ENCODE data around the gene TICRR. TPM values are rescaled to one million over a fixed set of nuclear protein-coding genes. Genes with fewer than 3 reads are reported as not detected.

The TICRR gene
- total RNA-seq, 1 donor from 2014 or later: 4.8 TPM

DNA sequence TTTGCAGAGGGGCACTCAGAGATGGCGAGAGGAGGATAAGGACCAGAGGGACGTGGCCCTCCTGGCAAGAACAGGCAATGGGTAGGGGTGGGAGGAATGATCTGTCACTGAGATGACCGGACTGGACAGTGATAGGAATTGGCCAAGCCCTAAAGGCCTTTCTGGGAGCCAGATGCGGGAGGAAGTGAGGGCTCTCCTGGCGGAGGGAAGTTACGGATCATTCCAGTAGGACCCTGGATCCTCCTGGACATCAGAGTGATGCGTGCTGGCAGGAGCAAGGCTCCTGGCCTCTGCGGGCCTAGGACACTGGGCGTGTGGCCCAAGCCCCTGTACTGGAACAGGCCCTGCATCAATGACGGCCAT, 56.6 kb downstream of the TICRR start:
- peaks cover 3% of the 10 kb centered on the region for H3K27me3 Mint-ChIP-seq (ENCODE audit: unreplicated experiment)

GRCh38 chr15:89632563-89633430, 57.5 kb downstream of the TICRR start:
- no peak for TF ChIP-seq CTCF (IDR thresholded peaks at IDR 0.05; ENCODE audit: unreplicated experiment)
- H3K36me3 Mint-ChIP-seq (ENCODE audit: low read depth, unreplicated experiment): peaks cover 50% of the 10 kb centered on the region
- peaks cover 3% of the 10 kb centered on the region for H3K9me3 Mint-ChIP-seq (ENCODE audit: unreplicated experiment)
- no peak for DNase-seq (ENCODE audit: low spot score)
- no peaks in the 10 kb centered on the region for H3K4me1 Mint-ChIP-seq (ENCODE audit: unreplicated experiment)
- peak overlapping the region; percentile 67 for H3K4me3 Mint-ChIP-seq (ENCODE audit: unreplicated experiment)
- H3K27ac Mint-ChIP-seq (ENCODE audit: unreplicated experiment): no peak overlapping the region
- H3K27me3 Mint-ChIP-seq (ENCODE audit: unreplicated experiment): peaks cover 3% of the 10 kb centered on the region

More for the DNA sequence above, 56.6 kb downstream of the TICRR start:
- Mint-ChIP-seq H3K4me1 (ENCODE audit: unreplicated experiment) (no peaks in the 10 kb centered on the region), H3K27ac (ENCODE audit: unreplicated experiment) (no peak overlapping the region), H3K4me3 (ENCODE audit: unreplicated experiment) (peak overlapping the region; percentile 40), H3K9me3 (ENCODE audit: unreplicated experiment) (peaks cover 3% of the 10 kb centered on the region), H3K36me3 (ENCODE audit: low read depth, unreplicated experiment) (peaks cover 51% of the 10 kb centered on the region)
- DNase-seq (ENCODE audit: low spot score): no peak
- TF ChIP-seq CTCF (IDR thresholded peaks at IDR 0.05; ENCODE audit: unreplicated experiment): no peak

GRCh38 chr15:89633585-89633984, 58.3 kb downstream of the TICRR start:
- Mint-ChIP-seq H3K9me3 (ENCODE audit: unreplicated experiment) (peaks cover 3% of the 10 kb centered on the region), H3K36me3 (ENCODE audit: low read depth, unreplicated experiment) (peaks cover 46% of the 10 kb centered on the region), H3K27ac (ENCODE audit: unreplicated experiment) (no peak overlapping the region), H3K4me3 (ENCODE audit: unreplicated experiment) (peak overlapping the region; percentile 67), H3K27me3 (ENCODE audit: unreplicated experiment) (peaks cover 3% of the 10 kb centered on the region), H3K4me1 (ENCODE audit: unreplicated experiment) (no peaks in the 10 kb centered on the region)
- no peak for TF ChIP-seq CTCF (IDR thresholded peaks at IDR 0.05; ENCODE audit: unreplicated experiment)
- no peak for DNase-seq (ENCODE audit: low spot score)

- Mint-ChIP-seq H3K27ac (ENCODE audit: unreplicated experiment) (no peak overlapping the region), H3K9me3 (ENCODE audit: unreplicated experiment) (peaks cover 2% of the 10 kb centered on the region), H3K4me1 (ENCODE audit: unreplicated experiment) (peaks cover 3% of the 10 kb centered on the region), H3K4me3 (ENCODE audit: unreplicated experiment) (no peak overlapping the region), H3K36me3 (ENCODE audit: low read depth, unreplicated experiment) (peaks cover 11% of the 10 kb centered on the region), H3K27me3 (ENCODE audit: unreplicated experiment) (no peaks in the 10 kb centered on the region)
- no peak for TF ChIP-seq CTCF (IDR thresholded peaks at IDR 0.05; ENCODE audit: unreplicated experiment)
- DNase-seq (ENCODE audit: low spot score): no peak
Measured at GRCh38 chr15:89640245-89640644, 65.0 kb downstream of the TICRR start.

- Mint-ChIP-seq H3K4me1 (ENCODE audit: unreplicated experiment) (peaks cover 3% of the 10 kb centered on the region), H3K9me3 (ENCODE audit: unreplicated experiment) (no peaks in the 10 kb centered on the region), H3K27ac (ENCODE audit: unreplicated experiment) (no peak overlapping the region), H3K36me3 (ENCODE audit: low read depth, unreplicated experiment) (peaks cover 7% of the 10 kb centered on the region), H3K27me3 (ENCODE audit: unreplicated experiment) (peaks cover 2% of the 10 kb centered on the region), H3K4me3 (ENCODE audit: unreplicated experiment) (no peak overlapping the region)
- no peak for DNase-seq (ENCODE audit: low spot score)
- no peak for TF ChIP-seq CTCF (IDR thresholded peaks at IDR 0.05; ENCODE audit: unreplicated experiment)
Measured at GRCh38 chr15:89641053-89641452, 65.8 kb downstream of the TICRR start.

All from endothelial cell (in vitro differentiated cells).